Liver (tissue), 3 donors: ENCODE data around the gene TSC22D2.

ENCODE experiments used
- EGR1 ChIP-seq, 2 donors: IDR thresholded peaks; 2 replicates each; pipeline ENCODE4 v1.6.1; 2016 to 2018; ENCODE audit warnings: antibody characterized with exemption in 2 of 2, low read depth in 2 of 2
- HNF4A ChIP-seq, 2 donors: conservative IDR thresholded peaks; 2 replicates each; pipeline ENCODE4 v1.6.1; 2016; ENCODE audit warnings: antibody characterized with exemption in 2 of 2, mild to moderate bottlenecking in 2 of 2
- RAD21 ChIP-seq, 2 donors: IDR thresholded peaks; 2 replicates each; pipeline ENCODE4 v1.6.1; 2016; ENCODE audit warnings: antibody characterized with exemption in 2 of 2, mild to moderate bottlenecking in 2 of 2
- YY1 ChIP-seq: IDR thresholded peaks from 2 replicates; pipeline ENCODE4 v1.6.1; 2016; ENCODE audit warnings: antibody characterized with exemption, mild to moderate bottlenecking
- TF ChIP-seq, protein P1 (sequence below): fragments of 150-350 bp; IDR thresholded peaks from 2 replicates; pipeline ENCODE4 v1.5.1; 2017; ENCODE audit warnings: improper control_type of control experiment, low read depth, low read length; ENCODE audit not compliant: missing input control
- donor health status: healthy.
- donor health status: healthy.

DNA sequence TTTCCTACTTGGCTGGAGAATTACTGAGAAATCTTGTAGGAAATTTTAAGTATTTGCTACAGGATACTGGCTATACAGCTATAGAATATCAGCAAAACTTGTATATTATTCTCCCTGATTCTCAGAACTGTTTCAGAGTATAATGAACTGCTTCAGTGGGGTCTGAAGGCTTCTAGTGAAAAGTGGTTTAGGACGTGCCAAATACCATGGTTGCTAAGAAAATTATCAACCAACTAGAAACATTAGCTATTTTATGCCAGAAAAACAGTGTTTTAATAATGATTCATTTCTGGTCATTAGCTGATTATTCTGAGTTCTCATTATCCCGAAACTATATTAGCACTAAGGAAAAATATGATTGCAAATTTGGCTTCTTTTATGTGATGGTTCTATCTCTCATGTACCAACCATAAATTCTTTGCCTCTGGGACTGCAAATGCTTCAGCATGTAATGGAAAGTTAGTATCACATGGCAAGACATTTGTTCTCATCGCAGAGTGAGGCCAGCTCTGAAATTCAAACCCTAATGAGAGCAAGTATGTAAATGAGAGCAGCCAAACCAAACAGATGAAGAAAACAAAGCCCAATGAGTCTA lies 11.0 kb upstream of the TSC22D2 start:
- TF ChIP-seq, protein P1, sequence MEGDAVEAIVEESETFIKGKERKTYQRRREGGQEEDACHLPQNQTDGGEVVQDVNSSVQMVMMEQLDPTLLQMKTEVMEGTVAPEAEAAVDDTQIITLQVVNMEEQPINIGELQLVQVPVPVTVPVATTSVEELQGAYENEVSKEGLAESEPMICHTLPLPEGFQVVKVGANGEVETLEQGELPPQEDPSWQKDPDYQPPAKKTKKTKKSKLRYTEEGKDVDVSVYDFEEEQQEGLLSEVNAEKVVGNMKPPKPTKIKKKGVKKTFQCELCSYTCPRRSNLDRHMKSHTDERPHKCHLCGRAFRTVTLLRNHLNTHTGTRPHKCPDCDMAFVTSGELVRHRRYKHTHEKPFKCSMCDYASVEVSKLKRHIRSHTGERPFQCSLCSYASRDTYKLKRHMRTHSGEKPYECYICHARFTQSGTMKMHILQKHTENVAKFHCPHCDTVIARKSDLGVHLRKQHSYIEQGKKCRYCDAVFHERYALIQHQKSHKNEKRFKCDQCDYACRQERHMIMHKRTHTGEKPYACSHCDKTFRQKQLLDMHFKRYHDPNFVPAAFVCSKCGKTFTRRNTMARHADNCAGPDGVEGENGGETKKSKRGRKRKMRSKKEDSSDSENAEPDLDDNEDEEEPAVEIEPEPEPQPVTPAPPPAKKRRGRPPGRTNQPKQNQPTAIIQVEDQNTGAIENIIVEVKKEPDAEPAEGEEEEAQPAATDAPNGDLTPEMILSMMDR: no peak
- no peak for TF ChIP-seq YY1
- no peak for TF ChIP-seq RAD21 (IDR thresholded peaks at IDR 0.05)
- no peak for TF ChIP-seq HNF4A (conservative IDR thresholded peaks at IDR 0.05)
- no peak for TF ChIP-seq EGR1 (IDR thresholded peaks at IDR 0.05; ENCODE audit: low read depth in 2 of 2)
